HepG2 (cell line): ENCODE measurements around the gene PPM1G. TPM values are rescaled to one million over a fixed set of nuclear protein-coding genes. Genes with fewer than 3 reads are reported as not detected.

ENCODE experiments used
- HMGXB4 ChIP-seq, 2 experiments: sonication (generic) in 1 of 2; formaldehyde crosslinking in 1 of 2; IDR thresholded peaks; 2 replicates each; pipeline versions ENCODE4 v1.4.0 to v1.6.1; 2018 to 2020; ENCODE audit warnings: missing genetic modification reagents in 2 of 2, borderline replicate concordance in 1 of 2, low read depth in 1 of 2, mild to moderate bottlenecking in 1 of 2, missing biosample characterization in 1 of 2
- KLF12 ChIP-seq: sonication (generic); formaldehyde crosslinking; IDR thresholded peaks from 2 replicates; pipeline ENCODE4 v1.4.0; 2020; ENCODE audit warnings: missing genetic modification reagents, borderline replicate concordance
- MXD4 ChIP-seq: IDR thresholded peaks from 2 replicates; pipeline ENCODE4 v1.6.1; 2016; ENCODE audit warnings: mild to moderate bottlenecking, missing biosample characterization, missing genetic modification reagents
- NFKB2 ChIP-seq: sonication (generic); formaldehyde crosslinking; IDR thresholded peaks from 2 replicates; pipeline ENCODE4 v1.4.0; 2020; ENCODE audit warnings: missing genetic modification reagents, borderline replicate concordance
- PHF21A ChIP-seq: sonication (generic); formaldehyde crosslinking; IDR thresholded peaks from 2 replicates; pipeline ENCODE4 v1.5.0; 2020; ENCODE audit warnings: mild to moderate bottlenecking, missing genetic modification reagents
- REXO4 ChIP-seq: sonication (generic); formaldehyde crosslinking; IDR thresholded peaks from 2 replicates; pipeline ENCODE4 v1.8.0; 2022; ENCODE audit warnings: missing genetic modification reagents, mild to moderate bottlenecking, borderline replicate concordance
- SP5 ChIP-seq: IDR thresholded peaks from 2 replicates; pipeline ENCODE4 v1.6.1; 2016; ENCODE audit warnings: low read depth, borderline replicate concordance
- TP53 ChIP-seq: sonication (generic); formaldehyde crosslinking; conservative IDR thresholded peaks from 2 replicates; pipeline ENCODE4 v1.4.0; 2020; ENCODE audit warnings: missing genetic modification reagents
- ZBTB20 ChIP-seq: sonication (generic); formaldehyde crosslinking; IDR thresholded peaks from 2 replicates; pipeline ENCODE4 v1.8.1; 2023; ENCODE audit warnings: missing genetic modification reagents, low read depth, mild to moderate bottlenecking, borderline replicate concordance
- ZBTB8A ChIP-seq: sonication (generic); formaldehyde crosslinking; IDR thresholded peaks from 2 replicates; pipeline ENCODE4 v1.4.0; 2020; ENCODE audit warnings: mild to moderate bottlenecking, low read depth, missing genetic modification reagents, borderline replicate concordance
- ZFX ChIP-seq: sonication (generic); formaldehyde crosslinking; IDR thresholded peaks from 2 replicates; pipeline ENCODE4 v1.4.0; 2020; ENCODE audit warnings: mild to moderate bottlenecking, low read depth, missing genetic modification reagents, moderate library complexity
- ZNF326 ChIP-seq: sonication (generic); formaldehyde crosslinking; IDR thresholded peaks from 2 replicates; pipeline ENCODE4 v1.4.0; 2020; ENCODE audit warnings: missing genetic modification reagents, borderline replicate concordance
- ZNF333 ChIP-seq: sonication (generic); formaldehyde crosslinking; IDR thresholded peaks from 2 replicates; pipeline ENCODE4 v1.4.0; 2020; ENCODE audit warnings: mild to moderate bottlenecking, missing genetic modification reagents, borderline replicate concordance
- ZNF354B ChIP-seq: sonication (generic); formaldehyde crosslinking; IDR thresholded peaks from 2 replicates; pipeline ENCODE4 v1.8.0; 2022; ENCODE audit warnings: mild to moderate bottlenecking, missing genetic modification reagents
- ZNF468 ChIP-seq: sonication (generic); formaldehyde crosslinking; IDR thresholded peaks from 2 replicates; pipeline ENCODE4 v1.8.0; 2022; ENCODE audit warnings: mild to moderate bottlenecking, moderate library complexity, missing genetic modification reagents
- ZNF775 ChIP-seq: sonication (generic); formaldehyde crosslinking; IDR thresholded peaks from 2 replicates; pipeline ENCODE4 v1.4.0; 2020; ENCODE audit warnings: missing genetic modification reagents, mild to moderate bottlenecking, moderate library complexity, borderline replicate concordance
- polyA plus RNA-seq, 8 experiments: library from polyadenylated mRNA; depleted of rRNA in 3 of 8; stranded (reverse) in 7 of 8; unstranded in 1 of 8; fragments of >200 nt; fragmentation: Illumina TruSeq in 4 of 8; extraction: Trizol in 4 of 8; gene quantifications; 2 replicates each; pipeline versions ENCODE4 v1.2.1 to v1.2.3, GENCODE V29; 2011 to 2016; ENCODE audit warnings: low read depth in 4 of 8, missing spikeins in 1 of 8, mixed read lengths in 1 of 8; ENCODE audit not compliant: insufficient read depth in 1 of 8
- total RNA-seq, 5 experiments: library from RNA; depleted of rRNA; stranded (reverse); fragments of >200 nt; fragmentation: Illumina TruSeq; extraction: Trizol; gene quantifications; 2 replicates each; pipeline ENCODE4 v1.2.3, GENCODE V29; 2016; ENCODE audit warnings: low read depth in 1 of 5
- TF ChIP-seq, protein P1 (sequence below): sonication (generic); formaldehyde crosslinking; conservative IDR thresholded peaks from 2 replicates; pipeline ENCODE4 v1.4.0; 2020; ENCODE audit warnings: missing genetic modification reagents
- TF ChIP-seq, protein P2 (sequence below): sonication (generic); formaldehyde crosslinking; IDR thresholded peaks from 2 replicates; pipeline ENCODE4 v1.4.0; 2020; ENCODE audit warnings: mild to moderate bottlenecking, missing genetic modification reagents
- TF ChIP-seq, protein P3 (sequence below): sonication (generic); formaldehyde crosslinking; IDR thresholded peaks from 2 replicates; pipeline ENCODE4 v1.5.0; 2020; ENCODE audit warnings: missing genetic modification reagents
- TF ChIP-seq, protein P4 (sequence below): sonication (generic); formaldehyde crosslinking; IDR thresholded peaks from 2 replicates; pipeline ENCODE4 v1.4.0; 2020; ENCODE audit warnings: missing genetic modification reagents, low read depth, mild to moderate bottlenecking, borderline replicate concordance

Gene PPM1G
- total and polyA plus RNA-seq, 2 of the 13 experiments (the other 11 are each of a cell fraction or from before 2014, with no cell fraction given): 58.2 to 213 TPM

DNA sequence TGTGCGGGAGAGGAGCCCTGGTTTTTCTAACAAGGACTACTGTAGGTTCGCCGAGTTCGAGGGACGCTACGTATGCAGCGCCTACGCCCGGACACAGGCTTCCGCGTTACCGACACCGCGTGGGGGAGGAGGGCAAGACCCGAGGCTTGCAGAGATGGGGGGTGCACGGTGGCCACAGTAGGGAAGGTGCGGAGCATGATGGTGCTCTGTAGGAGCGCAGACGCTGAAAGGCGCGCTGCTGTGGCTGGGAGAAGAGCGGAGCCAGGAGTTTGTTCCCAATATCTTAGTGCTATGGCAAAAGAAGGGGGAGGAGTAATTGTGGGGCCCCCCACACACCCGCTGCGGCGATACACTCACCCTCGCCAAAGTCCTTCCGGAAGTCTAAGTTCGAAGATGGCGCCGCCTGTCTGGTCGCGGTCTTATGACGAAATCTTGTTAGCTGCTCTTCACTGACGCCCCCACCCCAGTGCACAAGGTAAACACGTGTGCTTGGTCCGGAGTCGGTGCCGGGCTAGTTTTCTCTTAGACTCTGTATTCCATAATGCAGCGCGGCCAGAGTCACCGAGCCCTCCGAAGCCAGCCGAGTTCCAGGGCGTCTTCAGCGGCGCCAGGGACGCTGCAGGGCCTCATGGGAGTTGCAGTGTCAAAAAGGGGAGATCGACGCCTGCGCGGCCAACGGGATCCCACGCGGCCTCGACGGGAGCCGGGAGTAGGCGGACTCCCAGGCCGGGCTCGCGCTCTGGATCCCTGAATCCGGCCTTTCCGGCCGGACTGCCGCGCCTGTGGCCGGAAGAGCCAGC lies 52.8 kb downstream of the PPM1G start, which contains the start of gene GTF3C2 (continued):
- TF ChIP-seq ZNF333 (CRISPR knock-in tag) (peak; percentile 89), PHF21A (peak; percentile 70), SP5 (peak; percentile 83), ZBTB8A (no peak), ZNF326 (CRISPR knock-in tag) (no peak), HMGXB4 (CRISPR knock-in tag; IDR thresholded peaks at IDR 0.05; ENCODE audit: borderline replicate concordance in 1 of 2, low read depth in 1 of 2) (peak in 1 of 2 experiments; percentile 84), ZNF775 (CRISPR knock-in tag) (no peak), TP53 (CRISPR knock-in tag) (0 out of 2 replicates have a peak, but pooled peaks have one; percentile 20), ZNF468 (peak; percentile 76; the same call in 1 of the 2 replicates), ZBTB20 (CRISPR knock-in tag) (peak; percentile 64), MXD4 (CRISPR knock-in tag) (peak; percentile 80), KLF12 (CRISPR knock-in tag) (0 out of 2 replicates have a peak, but pooled peaks have one; percentile 59), ZFX (CRISPR knock-in tag) (peak; percentile 94), ZNF354B (CRISPR knock-in tag) (no peak), NFKB2 (CRISPR knock-in tag) (peak; percentile 83; the same call in 1 of the 2 replicates), REXO4 (CRISPR knock-in tag) (peak; percentile 84; the same call in 1 of the 2 replicates)
- TF ChIP-seq, protein P1, sequence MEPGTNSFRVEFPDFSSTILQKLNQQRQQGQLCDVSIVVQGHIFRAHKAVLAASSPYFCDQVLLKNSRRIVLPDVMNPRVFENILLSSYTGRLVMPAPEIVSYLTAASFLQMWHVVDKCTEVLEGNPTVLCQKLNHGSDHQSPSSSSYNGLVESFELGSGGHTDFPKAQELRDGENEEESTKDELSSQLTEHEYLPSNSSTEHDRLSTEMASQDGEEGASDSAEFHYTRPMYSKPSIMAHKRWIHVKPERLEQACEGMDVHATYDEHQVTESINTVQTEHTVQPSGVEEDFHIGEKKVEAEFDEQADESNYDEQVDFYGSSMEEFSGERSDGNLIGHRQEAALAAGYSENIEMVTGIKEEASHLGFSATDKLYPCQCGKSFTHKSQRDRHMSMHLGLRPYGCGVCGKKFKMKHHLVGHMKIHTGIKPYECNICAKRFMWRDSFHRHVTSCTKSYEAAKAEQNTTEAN (CRISPR knock-in tag): peak; percentile 67
- TF ChIP-seq, protein P2, sequence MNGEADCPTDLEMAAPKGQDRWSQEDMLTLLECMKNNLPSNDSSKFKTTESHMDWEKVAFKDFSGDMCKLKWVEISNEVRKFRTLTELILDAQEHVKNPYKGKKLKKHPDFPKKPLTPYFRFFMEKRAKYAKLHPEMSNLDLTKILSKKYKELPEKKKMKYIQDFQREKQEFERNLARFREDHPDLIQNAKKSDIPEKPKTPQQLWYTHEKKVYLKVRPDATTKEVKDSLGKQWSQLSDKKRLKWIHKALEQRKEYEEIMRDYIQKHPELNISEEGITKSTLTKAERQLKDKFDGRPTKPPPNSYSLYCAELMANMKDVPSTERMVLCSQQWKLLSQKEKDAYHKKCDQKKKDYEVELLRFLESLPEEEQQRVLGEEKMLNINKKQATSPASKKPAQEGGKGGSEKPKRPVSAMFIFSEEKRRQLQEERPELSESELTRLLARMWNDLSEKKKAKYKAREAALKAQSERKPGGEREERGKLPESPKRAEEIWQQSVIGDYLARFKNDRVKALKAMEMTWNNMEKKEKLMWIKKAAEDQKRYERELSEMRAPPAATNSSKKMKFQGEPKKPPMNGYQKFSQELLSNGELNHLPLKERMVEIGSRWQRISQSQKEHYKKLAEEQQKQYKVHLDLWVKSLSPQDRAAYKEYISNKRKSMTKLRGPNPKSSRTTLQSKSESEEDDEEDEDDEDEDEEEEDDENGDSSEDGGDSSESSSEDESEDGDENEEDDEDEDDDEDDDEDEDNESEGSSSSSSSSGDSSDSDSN (CRISPR knock-in tag): peak; percentile 99
- TF ChIP-seq, protein P3, sequence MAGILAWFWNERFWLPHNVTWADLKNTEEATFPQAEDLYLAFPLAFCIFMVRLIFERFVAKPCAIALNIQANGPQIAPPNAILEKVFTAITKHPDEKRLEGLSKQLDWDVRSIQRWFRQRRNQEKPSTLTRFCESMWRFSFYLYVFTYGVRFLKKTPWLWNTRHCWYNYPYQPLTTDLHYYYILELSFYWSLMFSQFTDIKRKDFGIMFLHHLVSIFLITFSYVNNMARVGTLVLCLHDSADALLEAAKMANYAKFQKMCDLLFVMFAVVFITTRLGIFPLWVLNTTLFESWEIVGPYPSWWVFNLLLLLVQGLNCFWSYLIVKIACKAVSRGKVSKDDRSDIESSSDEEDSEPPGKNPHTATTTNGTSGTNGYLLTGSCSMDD (CRISPR knock-in tag): no peak
- TF ChIP-seq, protein P4, sequence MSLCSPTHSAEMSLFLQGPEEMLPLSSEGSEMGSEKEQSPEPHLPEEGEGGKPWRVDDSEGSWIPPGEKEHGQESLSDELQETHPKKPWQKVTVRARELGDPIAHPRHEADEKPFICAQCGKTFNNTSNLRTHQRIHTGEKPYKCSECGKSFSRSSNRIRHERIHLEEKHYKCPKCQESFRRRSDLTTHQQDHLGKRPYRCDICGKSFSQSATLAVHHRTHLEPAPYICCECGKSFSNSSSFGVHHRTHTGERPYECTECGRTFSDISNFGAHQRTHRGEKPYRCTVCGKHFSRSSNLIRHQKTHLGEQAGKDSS (CRISPR knock-in tag): peak; percentile 86
